GM19043 (cell line): ENCODE measurements around the gene CYP19A1.
"Not testable (repeated sequence)": the region's sequence is repeated elsewhere in the genome, so short reads cannot be mapped to it uniquely, and the experiment has no call there.

ENCODE experiments used
- ATAC-seq: cut with Tn5 transposase; IDR thresholded peaks from one replicate; pipeline ENCODE4 v1.9.1; 2021; ENCODE audit warnings: low read depth; ENCODE audit not compliant: unreplicated experiment

Gene CYP19A1

GRCh38 chr15:51190424-51191068 is 147.8 kb downstream of the CYP19A1 start:
- ATAC-seq, result no peak

GRCh38 chr15:51189669-51190385 is 148.6 kb downstream of the CYP19A1 start:
- ATAC-seq, result no peak

DNA sequence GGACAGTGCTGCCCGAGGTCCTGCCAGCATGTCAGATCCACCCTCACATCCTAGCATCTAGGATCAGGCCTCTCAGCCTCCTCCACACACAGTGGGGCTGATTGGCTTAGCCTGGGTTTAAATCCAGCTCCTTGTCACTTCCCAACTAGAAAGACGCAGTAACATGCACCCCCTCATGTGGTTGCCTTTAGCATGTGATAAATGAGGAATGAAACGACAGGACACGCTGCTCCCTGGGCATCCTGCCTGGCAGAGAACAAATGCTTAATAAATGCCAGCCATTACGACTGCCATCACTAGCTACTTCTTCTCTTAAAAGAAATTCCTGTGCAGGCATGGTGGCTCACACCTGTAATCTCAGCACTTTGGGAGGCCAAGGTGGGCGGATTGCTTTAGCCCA is 149.6 kb downstream of the CYP19A1 start:
- ATAC-seq, result not testable (repeated sequence)

- no peak for ATAC-seq
Measured at GRCh38 chr15:51186891-51187290, 151.5 kb downstream of the CYP19A1 start.

DNA sequence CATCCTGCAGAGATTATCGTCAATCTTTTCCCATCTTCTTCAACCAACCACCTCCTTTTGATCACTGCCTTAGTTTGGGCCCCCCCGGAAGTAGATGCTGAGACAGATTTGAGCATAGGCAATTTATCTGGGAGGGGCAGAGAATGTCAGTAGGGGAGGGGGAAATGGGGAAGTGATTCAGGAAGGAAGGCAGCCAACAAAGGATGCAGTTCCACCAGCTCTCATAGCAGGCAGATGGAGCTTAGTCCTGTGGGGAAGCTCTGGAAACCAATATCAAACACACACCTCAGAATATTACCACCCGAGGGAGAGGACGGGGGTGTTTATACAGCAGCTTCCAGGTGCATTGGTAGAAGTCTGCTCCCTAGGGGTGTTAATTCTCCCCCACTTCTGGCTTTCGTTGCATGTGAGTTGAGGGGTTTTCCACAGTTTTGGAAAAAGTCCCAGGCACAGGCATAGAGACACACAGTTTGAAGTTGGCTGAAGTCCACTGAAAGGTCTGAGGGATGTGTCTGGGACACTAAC is 152.2 kb downstream of the CYP19A1 start:
- no peak for ATAC-seq

GRCh38 chr15:51185213-51186159 is 152.9 kb downstream of the CYP19A1 start:
- no peak for ATAC-seq

DNA sequence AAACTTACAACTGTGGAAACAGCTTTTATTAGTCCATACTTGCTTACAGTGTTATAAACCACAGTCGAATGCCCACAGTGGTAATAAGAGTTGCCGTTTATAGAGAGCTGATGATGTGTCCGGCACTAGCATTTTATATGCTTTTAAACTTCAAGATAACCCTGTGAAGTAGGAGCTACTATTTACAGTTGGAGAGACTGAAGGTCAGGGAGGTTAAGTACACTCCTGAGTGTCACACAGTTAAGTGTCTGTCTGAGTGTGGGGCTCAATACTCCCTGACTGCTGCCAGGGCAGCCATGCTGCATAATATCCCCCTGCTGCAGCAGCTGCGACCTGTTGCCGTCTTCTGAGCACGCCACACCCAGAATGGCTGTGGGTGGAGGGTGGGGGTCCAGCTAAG is 153.8 kb downstream of the CYP19A1 start:
- no peak for ATAC-seq

GRCh38 chr15:51183076-51183475 is 155.3 kb downstream of the CYP19A1 start:
- no peak for ATAC-seq

DNA sequence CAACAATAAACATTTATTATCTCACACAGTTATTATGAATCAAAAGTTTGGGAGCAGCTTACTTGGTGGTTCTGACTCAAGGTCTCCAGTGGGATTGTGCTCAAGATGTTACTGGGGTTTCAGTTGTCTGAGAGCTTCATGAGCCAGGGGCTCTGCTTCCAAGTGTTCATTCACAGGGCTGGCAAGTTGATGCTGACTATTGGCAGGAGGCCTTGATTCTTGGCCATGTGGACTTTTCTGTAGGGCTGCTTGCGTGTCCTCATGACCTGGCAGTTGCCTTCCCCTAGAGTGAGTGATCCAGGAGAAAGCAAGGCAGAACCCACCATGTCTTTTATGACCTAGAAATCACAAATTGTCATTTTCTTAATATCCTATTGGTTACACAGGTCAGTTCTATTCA is 156.5 kb downstream of the CYP19A1 start:
- no peak for ATAC-seq

GRCh38 chr15:51181221-51181620 is 157.2 kb downstream of the CYP19A1 start:
- ATAC-seq, result no peak

- no peak for ATAC-seq
Measured at GRCh38 chr15:51180534-51180933, 157.9 kb downstream of the CYP19A1 start.

DNA sequence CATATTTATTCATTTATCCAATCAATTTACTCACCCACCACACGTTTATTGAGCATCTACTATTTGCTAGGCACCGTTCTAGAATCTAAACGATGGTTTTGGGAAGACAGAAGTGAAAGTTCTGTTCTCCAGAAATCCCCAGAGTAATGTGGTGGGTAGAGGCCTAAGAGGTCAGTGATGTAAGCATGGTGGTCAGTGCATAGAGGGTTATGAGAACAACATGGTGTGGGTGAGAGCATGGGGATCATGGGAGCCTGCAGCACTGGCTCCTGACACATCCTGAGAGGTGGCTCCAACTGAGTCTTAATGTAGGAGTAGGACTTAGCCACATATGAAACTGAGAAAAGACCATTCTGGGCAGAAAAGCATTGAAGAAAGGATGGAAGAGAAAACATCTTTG is 158.4 kb downstream of the CYP19A1 start:
- no peak for ATAC-seq

- ATAC-seq, result no peak
Measured at GRCh38 chr15:51172193-51172592, 166.2 kb downstream of the CYP19A1 start.

GRCh38 chr15:51171634-51171932 is 166.8 kb downstream of the CYP19A1 start:
- no peak for ATAC-seq

- no peak for ATAC-seq
Measured at GRCh38 chr15:51170882-51171633, 167.3 kb downstream of the CYP19A1 start.

- ATAC-seq, result no peak
Measured at GRCh38 chr15:51168700-51169099, 169.7 kb downstream of the CYP19A1 start.

DNA sequence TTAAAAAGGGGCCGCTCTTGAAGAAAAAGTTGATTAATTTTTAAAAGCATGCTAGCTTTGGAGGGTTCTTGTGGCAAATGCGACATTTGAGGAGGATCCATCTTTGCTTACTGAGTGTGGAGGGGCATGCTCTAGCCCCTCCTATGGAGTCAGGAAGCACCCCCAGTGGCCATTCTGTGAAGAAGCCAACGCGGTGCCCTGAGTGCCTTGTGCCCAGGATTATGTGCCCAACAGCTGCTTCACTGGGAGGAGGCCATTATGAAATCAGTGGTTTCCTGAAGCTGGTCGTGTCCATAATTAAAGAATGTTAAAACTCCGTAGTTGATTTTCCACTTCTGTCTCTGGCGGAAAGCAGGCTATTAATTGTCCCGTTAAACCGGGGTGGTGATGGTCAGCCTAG is 174.6 kb downstream of the CYP19A1 start:
- ATAC-seq, result no peak

- no peak for ATAC-seq
Measured at GRCh38 chr15:51162865-51163762, 175.3 kb downstream of the CYP19A1 start.

- ATAC-seq, result no peak
Measured at GRCh38 chr15:51161491-51162220, 176.7 kb downstream of the CYP19A1 start.
